T-cell (primary cell): ENCODE data around the gene ARL10. TPM values are rescaled to one million over a fixed set of nuclear protein-coding genes. Genes with fewer than 3 reads are reported as not detected.

ENCODE experiments used
- ATAC-seq, 4 experiments: fragments of 200-7000 bp in 3 of 4; fragments of 150-1000 bp in 1 of 4; cut with Tn5 transposase; replicated peaks in 1 of 4; 1 replicate in 3 of 4; 2 replicates in 1 of 4; pipeline ENCODE4 v1.10.0; 2021; ENCODE audit warnings: moderate library complexity in 3 of 4, mild to moderate bottlenecking in 2 of 4, moderate number of reproducible peaks in 1 of 4
- CTCF ChIA-PET, 2 donors: fragments of 300-600 bp; sonication (Branson Sonifier 250); formaldehyde crosslinking; loops; one replicate each; lab custom pipeline; 2022; ENCODE audit warnings: antibody characterized with exemption in 2 of 2; lab: Charles Lee
- POLR2A ChIA-PET, 2 donors: fragments of 300-600 bp; sonication (Branson Sonifier 250); formaldehyde crosslinking; loops; one replicate each; lab custom pipeline; 2022; ENCODE audit warnings: antibody characterized with exemption in 2 of 2; lab: Charles Lee
- DNase-seq, 35 experiments: peaks; one replicate each; pipeline versions ENCODE4 v3.0.0 to v3.0.0-alpha.2; 2013 to 2023
- H3K27ac ChIP-seq: one replicate; pipeline ENCODE4 v1.5.1; 2013; ENCODE audit warnings: low read length
- H3K27me3 ChIP-seq, 2 experiments: replicated peaks in 1 of 2; 1 replicate in 1 of 2; 2 replicates in 1 of 2; pipeline versions ENCODE4 v1.6.1 to v1.7.0; 2013; ENCODE audit warnings: low read length in 1 of 2, mixed read lengths in 1 of 2; ENCODE audit not compliant: control insufficient read depth in 2 of 2, insufficient read depth in 2 of 2; ENCODE audit errors: extremely low read depth in 1 of 2
- H3K36me3 ChIP-seq, 2 donors: 1 replicate in 1 of 2; 2 replicates in 1 of 2; pipeline versions ENCODE4 v1.6.1 to v1.7.0; 2013; ENCODE audit warnings: low read length in 1 of 2; ENCODE audit not compliant: control insufficient read depth in 2 of 2, insufficient read depth in 1 of 2; ENCODE audit errors: extremely low read depth in 1 of 2
- H3K4me1 ChIP-seq, 2 experiments: 1 replicate in 1 of 2; 2 replicates in 1 of 2; pipeline versions ENCODE4 v1.6.1 to v1.7.0; 2013; ENCODE audit warnings: low read length in 2 of 2, mixed read lengths in 1 of 2; ENCODE audit not compliant: insufficient read depth in 2 of 2, control insufficient read depth in 1 of 2; ENCODE audit errors: extremely low read depth in 1 of 2
- H3K4me3 ChIP-seq, 2 donors: 1 replicate in 1 of 2; 2 replicates in 1 of 2; pipeline versions ENCODE4 v1.5.1 to v1.7.0; 2013; ENCODE audit warnings: mild to moderate bottlenecking in 2 of 2, low read length in 1 of 2, moderate library complexity in 1 of 2; ENCODE audit not compliant: control insufficient read depth in 1 of 2; ENCODE audit errors: extremely low read depth in 1 of 2
- H3K9me3 ChIP-seq: 2 replicates; pipeline ENCODE4 v1.7.0; 2013
- H3K27ac Mint-ChIP-seq, 2 donors: one replicate each; pipeline ENCODE4 v1.8.0; 2020 to 2021; ENCODE audit warnings: mild to moderate bottlenecking in 2 of 2, mixed read lengths in 2 of 2
- H3K27me3 Mint-ChIP-seq, 2 donors: one replicate each; pipeline ENCODE4 v1.8.0; 2021 to 2022; ENCODE audit warnings: mixed read lengths in 2 of 2
- H3K36me3 Mint-ChIP-seq: one replicate; pipeline ENCODE4 v1.8.0; 2021; ENCODE audit warnings: mixed read lengths
- H3K4me1 Mint-ChIP-seq, 3 donors: one replicate each; pipeline ENCODE4 v1.8.0; 2020 to 2022; ENCODE audit warnings: mixed read lengths in 3 of 3, mild to moderate bottlenecking in 1 of 3
- H3K4me3 Mint-ChIP-seq, 3 donors: one replicate each; pipeline ENCODE4 v1.8.0; 2020 to 2022; ENCODE audit warnings: mild to moderate bottlenecking in 3 of 3, mixed read lengths in 3 of 3, moderate library complexity in 3 of 3
- H3K9me3 Mint-ChIP-seq, 3 donors: one replicate each; pipeline ENCODE4 v1.8.0; 2020 to 2022; ENCODE audit warnings: mixed read lengths in 3 of 3
- WGBS: methylation state at CpG from one replicate; pipeline ENCODE4 v1.1.5; 2013; ENCODE audit warnings: missing lambda C conversion rate; ENCODE audit not compliant: insufficient coverage; 5-methylcytosine and 5-hydroxymethylcytosine counted together
- total RNA-seq, 35 experiments: library from RNA in 6 of 35; stranded (reverse) in 6 of 35; fragments of 120-200 nt in 1 of 35; gene quantifications; one replicate each; pipeline versions ENCODE4 v1.2.1 to v1.2.4 and lab custom pipeline; 2013 to 2026

ARL10 gene
- total RNA-seq, 5 donors from 2014 or later (not counting 1 experiment from before 2014, with no cell fraction given): 9.9 to 20.0 (median 18.0) TPM

GRCh38 chr5:176413255-176413565, 47.9 kb downstream of the ARL10 start:
- peak overlapping the region in 1 of 2 donors; percentile 73 for H3K27ac Mint-ChIP-seq

GRCh38 chr5:176413709-176414191, 48.5 kb downstream of the ARL10 start:
- peaks cover 2 to 6% of the 10 kb centered on the region in 2 donors for H3K36me3 ChIP-seq
- POLR2A ChIA-PET: no interaction called here
- peaks cover 10% of the 10 kb centered on the region for H3K36me3 Mint-ChIP-seq

More at GRCh38 chr5:176413255-176413565, 47.9 kb downstream of the ARL10 start:
- H3K27me3 Mint-ChIP-seq: no peaks in the 10 kb centered on the region
- ChIA-PET POLR2A (no interaction called here), CTCF (no interaction called here)
- H3K9me3 ChIP-seq: no peaks in the 10 kb centered on the region
- H3K4me3 ChIP-seq: no peak overlapping the region
- H3K4me1 ChIP-seq: peaks cover 11 to 39% of the 10 kb centered on the region in 2 experiments
- peaks cover 42 to 51% (median 46%) of the 10 kb centered on the region in 3 donors for H3K4me1 Mint-ChIP-seq
- no peak overlapping the region for H3K4me3 Mint-ChIP-seq
- no peaks in the 10 kb centered on the region for H3K27me3 ChIP-seq
- no peak overlapping the region for H3K27ac ChIP-seq
- no peaks in the 10 kb centered on the region for H3K9me3 Mint-ChIP-seq
- WGBS: 92% methylated on average over 2 of the region's 2 CpGs
- ATAC-seq: no peak
- no peak for DNase-seq
- H3K36me3 ChIP-seq: peaks cover 2 to 6% of the 10 kb centered on the region in 2 donors
- H3K36me3 Mint-ChIP-seq: peaks cover 10% of the 10 kb centered on the region

DNA sequence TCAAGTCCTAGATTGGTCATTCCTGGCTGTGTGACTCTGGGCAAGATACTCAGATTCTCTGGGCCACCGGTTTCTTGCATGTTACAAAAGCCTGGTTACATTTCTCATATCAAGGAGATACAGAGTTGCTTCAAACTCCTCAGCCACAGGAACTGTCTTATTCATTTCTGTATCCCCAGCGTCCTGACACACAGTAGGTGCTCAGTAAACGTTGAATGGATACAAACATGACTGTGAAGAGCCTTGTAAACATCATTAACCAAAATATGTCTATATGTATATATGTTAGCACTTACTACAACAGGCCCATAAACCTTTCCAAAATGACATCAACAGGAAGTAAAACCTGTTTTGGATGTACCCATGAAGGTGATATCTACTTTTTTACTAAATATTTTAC, 49.4 kb downstream of the ARL10 start:
- H3K4me1 Mint-ChIP-seq: peaks cover 42 to 51% (median 46%) of the 10 kb centered on the region in 3 donors
- H3K4me3 Mint-ChIP-seq: peak overlapping the region; percentile 76 to 82 (median 77)
- peak overlapping the region; percentile 34 to 73 for H3K27ac Mint-ChIP-seq
- Histone ChIP-seq H3K27me3 (no peaks in the 10 kb centered on the region), H3K9me3 (no peaks in the 10 kb centered on the region), H3K27ac (peak overlapping the region; percentile 30), H3K36me3 (peaks cover 2 to 5% of the 10 kb centered on the region in 2 donors), H3K4me1 (peaks cover 11 to 39% of the 10 kb centered on the region in 2 experiments), H3K4me3 (no peak overlapping the region)
- no peak for ATAC-seq
- H3K27me3 Mint-ChIP-seq: no peaks in the 10 kb centered on the region
- no peak for DNase-seq
- ChIA-PET CTCF (interaction anchor here (0.7 to 2.3 kb wide), 3 partner anchors 33 to 233 kb away, joined by 3 to 12 read pairs (median 3); no protein-coding TSS in a partner anchor), POLR2A (no interaction called here)
- H3K36me3 Mint-ChIP-seq: peaks cover 7% of the 10 kb centered on the region
- no peaks in the 10 kb centered on the region for H3K9me3 Mint-ChIP-seq
- WGBS: 100% methylated on average over 1 of the region's 3 CpGs

More at GRCh38 chr5:176413709-176414191, 48.5 kb downstream of the ARL10 start:
- Mint-ChIP-seq H3K4me1 (peaks cover 42 to 51% (median 46%) of the 10 kb centered on the region in 3 donors), H3K27me3 (no peaks in the 10 kb centered on the region), H3K9me3 (no peaks in the 10 kb centered on the region), H3K27ac (peak overlapping the region; percentile 17 to 73), H3K4me3 (peak overlapping the region in 1 of 3 donors; percentile 28)
- Histone ChIP-seq H3K4me3 (no peak overlapping the region), H3K27me3 (no peaks in the 10 kb centered on the region), H3K9me3 (no peaks in the 10 kb centered on the region), H3K27ac (no peak overlapping the region), H3K4me1 (peaks cover 11 to 39% of the 10 kb centered on the region in 2 experiments)
- no peak for ATAC-seq
- DNase-seq: no peak
- 93% methylated on average over 6 of the region's 7 CpGs for WGBS
- CTCF ChIA-PET: no interaction called here

GRCh38 chr5:176415240-176415951, 50.1 kb downstream of the ARL10 start:
- H3K36me3 Mint-ChIP-seq: peaks cover under 1% of the 10 kb centered on the region
- no peaks in the 10 kb centered on the region for H3K27me3 Mint-ChIP-seq
- peaks cover 42 to 51% (median 46%) of the 10 kb centered on the region in 3 donors for H3K4me1 Mint-ChIP-seq
- H3K27ac Mint-ChIP-seq: peak overlapping the region; percentile 73 to 74
- Histone ChIP-seq H3K4me1 (peaks cover 11 to 39% of the 10 kb centered on the region in 2 experiments), H3K4me3 (peak overlapping the region; percentile 68 to 84), H3K9me3 (no peaks in the 10 kb centered on the region), H3K27ac (peak overlapping the region; percentile 30), H3K36me3 (peaks cover 0 to 2% of the 10 kb centered on the region in 2 donors), H3K27me3 (no peaks in the 10 kb centered on the region)
- DNase-seq: peak in 2 of 35 experiments; percentile 5 to 14
- WGBS: 92% methylated on average over 6 of the region's 13 CpGs
- H3K9me3 Mint-ChIP-seq: no peaks in the 10 kb centered on the region
- POLR2A ChIA-PET: interaction anchor here (0.5 to 0.9 kb wide), 3 partner anchors 20 to 123 kb away, joined by 3 to 7 read pairs (median 3); no protein-coding TSS in a partner anchor
- peak overlapping the region; percentile 76 to 82 (median 77) for H3K4me3 Mint-ChIP-seq
- CTCF ChIA-PET: interaction anchor here (0.7 to 2.3 kb wide), 3 partner anchors 32 to 233 kb away, joined by 3 to 12 read pairs (median 3); no protein-coding TSS in a partner anchor
- no peak for ATAC-seq

GRCh38 chr5:176415952-176416924, 51.0 kb downstream of the ARL10 start, which contains the start of gene CLTB:
Gene CLTB, minus strand, starts transcription at chr5:176416539. Its CDS starts 176 bp downstream, at chr5:176416363.
- WGBS: 2% methylated on average over 101 of the region's 107 CpGs
- no peaks in the 10 kb centered on the region for H3K36me3 Mint-ChIP-seq
- ChIA-PET CTCF (interaction anchor here in 1 of 2 donors (0.6 to 2.3 kb wide), 5 partner anchors 32 to 244 kb away, joined by 3 to 12 read pairs (median 3); no protein-coding TSS in a partner anchor), POLR2A (interaction anchor here (0.5 to 0.9 kb wide), 4 partner anchors 21 to 122 kb away, joined by 3 to 7 read pairs (median 3); no protein-coding TSS in a partner anchor)
- H3K9me3 Mint-ChIP-seq: no peaks in the 10 kb centered on the region
- peak within 1 kb of the TSS; percentile 76 to 82 (median 77) for H3K4me3 Mint-ChIP-seq
- peaks cover 39 to 47% (median 42%) of the 10 kb centered on the region in 3 donors for H3K4me1 Mint-ChIP-seq
- DNase-seq (peak; percentile 75 to 97 (median 88)), ATAC-seq (peak; percentile 92 to 97 (median 94))
- Histone ChIP-seq H3K4me1 (peaks cover 11 to 39% of the 10 kb centered on the region in 2 experiments), H3K36me3 (no peaks in the 10 kb centered on the region), H3K27ac (peak within 1 kb of the TSS; percentile 55), H3K4me3 (peak within 1 kb of the TSS; percentile 68 to 84), H3K9me3 (no peaks in the 10 kb centered on the region), H3K27me3 (no peaks in the 10 kb centered on the region)
- no peaks in the 10 kb centered on the region for H3K27me3 Mint-ChIP-seq
- peak within 1 kb of the TSS; percentile 74 to 77 for H3K27ac Mint-ChIP-seq
